Measurements from ENCODE around the gene RIBC2.

DNA sequence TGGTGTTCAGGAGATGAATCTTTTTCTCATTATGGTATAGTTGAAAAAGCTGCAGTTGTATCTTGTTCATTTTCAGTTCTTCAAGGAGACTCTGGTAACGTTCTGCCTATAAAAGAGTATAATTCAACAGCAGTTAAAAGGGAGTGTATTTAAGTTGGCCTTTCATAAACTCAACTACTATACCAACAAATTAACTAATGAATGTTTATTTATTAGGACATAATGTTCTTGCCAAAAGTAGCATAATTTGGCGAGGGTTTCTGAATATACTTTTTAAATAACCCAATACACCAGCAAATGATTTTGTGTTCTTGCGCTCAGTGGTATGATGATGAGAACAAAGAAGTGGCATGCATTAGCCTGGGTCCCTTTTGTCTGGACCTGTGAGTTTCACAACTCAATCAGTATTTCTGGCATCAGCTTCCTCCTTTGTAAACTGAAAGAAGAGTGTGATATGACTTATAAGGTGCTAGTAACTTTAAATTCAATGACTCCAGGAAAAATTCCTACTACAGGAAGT is 11.0 kb upstream of the RIBC2 start:
- TF ChIP-seq RAD21 (conservative IDR thresholded peaks at IDR 0.05 in 1 of 2, IDR thresholded peaks at IDR 0.05 in 1 of 2): no peak
- TF ChIP-seq MAFK (IDR thresholded peaks at IDR 0.05; ENCODE audit: partially characterized antibody): no peak
